Vagina (tissue), 2 donors: ENCODE data around the gene NEDD8.

Source experiments
- CTCF ChIP-seq, 3 experiments: fragments of 450-650 bp in 2 of 3; fragments of 200-600 bp in 1 of 3; sonication (generic) in 1 of 3; IDR thresholded peaks; one replicate each; pipeline ENCODE4 v1.5.1; 2017 to 2019; ENCODE audit warnings: antibody characterized with exemption in 3 of 3, mild to moderate bottlenecking in 2 of 3, moderate library complexity in 2 of 3
- POLR2A ChIP-seq, 2 donors: fragments of 450-650 bp; IDR thresholded peaks; one replicate each; pipeline ENCODE4 v1.6.1; 2017; ENCODE audit warnings: antibody characterized with exemption in 2 of 2, mild to moderate bottlenecking in 2 of 2, moderate library complexity in 2 of 2
- POLR2AphosphoS5 ChIP-seq, 2 donors: sonication (generic); formaldehyde crosslinking; IDR thresholded peaks; one replicate each; pipeline ENCODE4 v1.9.0; 2017; ENCODE audit warnings: antibody characterized with exemption in 2 of 2, mild to moderate bottlenecking in 2 of 2, low read depth in 1 of 2; ENCODE audit not compliant: insufficient read depth in 1 of 2

GRCh38 chr14:24268225-24268624, 36.1 kb upstream of the NEDD8 start:
- TF ChIP-seq CTCF (IDR thresholded peaks at IDR 0.05) (no peak), POLR2A (IDR thresholded peaks at IDR 0.05) (no peak), POLR2AphosphoS5 (IDR thresholded peaks at IDR 0.05; ENCODE audit: insufficient read depth in 1 of 2, low read depth in 1 of 2) (no peak)
